Colonic mucosa (tissue), 4 donors: ENCODE data around the gene KCNJ4. TPM values are rescaled to one million over a fixed set of nuclear protein-coding genes. Genes with fewer than 3 reads are reported as not detected.

Source experiments
- DNase-seq: peaks from one replicate; pipeline ENCODE4 v3.0.0-alpha.2; 2020
- H3K27ac ChIP-seq: fragments of 200-600 bp; one replicate; pipeline ENCODE4 v1.8.0; 2021
- H3K27me3 ChIP-seq: fragments of 200-600 bp; one replicate; pipeline ENCODE4 v1.8.0; 2021
- H3K36me3 ChIP-seq: fragments of 200-600 bp; one replicate; pipeline ENCODE4 v1.8.0; 2021
- H3K4me1 ChIP-seq: fragments of 200-600 bp; one replicate; pipeline ENCODE4 v1.8.0; 2021; ENCODE audit warnings: mild to moderate bottlenecking
- H3K4me3 ChIP-seq: fragments of 200-600 bp; one replicate; pipeline ENCODE4 v1.8.0; 2021
- H3K9ac ChIP-seq, 2 donors: one replicate each; pipeline ENCODE4 v1.7.0; 2013; ENCODE audit warnings: control low read depth in 2 of 2, low read depth in 2 of 2, low read length in 2 of 2
- H3K9me3 ChIP-seq: fragments of 200-600 bp; one replicate; pipeline ENCODE4 v1.8.0; 2021
- intact Hi-C: fragments of 100-400 bp; cut with DNase I; formaldehyde crosslinking; loops from one replicate; pipeline ENCODE4 v1.14.1; 2022
- total RNA-seq, 2 donors: library from RNA; stranded (reverse); fragmentation: NEBNext Ultra II Directional in 1 of 2; extraction: Animal tissue kit (Norgen Biotek cat#: 25700) in 1 of 2; gene quantifications; one replicate each; pipeline ENCODE4 v1.2.1, GENCODE V29; 2021
- TF ChIP-seq, protein P1 (sequence below): fragments of 200-600 bp; IDR thresholded peaks from one replicate; pipeline ENCODE4 v1.8.0; 2022; ENCODE audit warnings: antibody characterized with exemption, mild to moderate bottlenecking
- donor health status: healthy.
- donor health status: DM: no; HTN: no; CAD: no.
- donor health status: DM: no; HTN: no; CAD: no.

The KCNJ4 gene
- not detected for total RNA-seq

- Histone ChIP-seq H3K36me3 (no peaks in the 10 kb centered on the region), H3K4me1 (no peaks in the 10 kb centered on the region), H3K4me3 (peak within 1 kb of the TSS; percentile 34), H3K9me3 (no peaks in the 10 kb centered on the region), H3K9ac (no peak within 1 kb of the TSS), H3K27ac (no peak within 1 kb of the TSS), H3K27me3 (peaks cover 71% of the 10 kb centered on the region)
- TF ChIP-seq, protein P1, sequence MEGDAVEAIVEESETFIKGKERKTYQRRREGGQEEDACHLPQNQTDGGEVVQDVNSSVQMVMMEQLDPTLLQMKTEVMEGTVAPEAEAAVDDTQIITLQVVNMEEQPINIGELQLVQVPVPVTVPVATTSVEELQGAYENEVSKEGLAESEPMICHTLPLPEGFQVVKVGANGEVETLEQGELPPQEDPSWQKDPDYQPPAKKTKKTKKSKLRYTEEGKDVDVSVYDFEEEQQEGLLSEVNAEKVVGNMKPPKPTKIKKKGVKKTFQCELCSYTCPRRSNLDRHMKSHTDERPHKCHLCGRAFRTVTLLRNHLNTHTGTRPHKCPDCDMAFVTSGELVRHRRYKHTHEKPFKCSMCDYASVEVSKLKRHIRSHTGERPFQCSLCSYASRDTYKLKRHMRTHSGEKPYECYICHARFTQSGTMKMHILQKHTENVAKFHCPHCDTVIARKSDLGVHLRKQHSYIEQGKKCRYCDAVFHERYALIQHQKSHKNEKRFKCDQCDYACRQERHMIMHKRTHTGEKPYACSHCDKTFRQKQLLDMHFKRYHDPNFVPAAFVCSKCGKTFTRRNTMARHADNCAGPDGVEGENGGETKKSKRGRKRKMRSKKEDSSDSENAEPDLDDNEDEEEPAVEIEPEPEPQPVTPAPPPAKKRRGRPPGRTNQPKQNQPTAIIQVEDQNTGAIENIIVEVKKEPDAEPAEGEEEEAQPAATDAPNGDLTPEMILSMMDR, result no peak
- no peak for DNase-seq
- intact Hi-C loops, result no loop called here
Measured at GRCh38 chr22:38455076-38455529, at the start of gene KCNJ4. Gene KCNJ4 (minus strand): TSS chr22:38455199. CDS start chr22:38428132, 27,067 bp downstream.

GRCh38 chr22:38503021-38503420, 48.0 kb upstream of the KCNJ4 start:
- Histone ChIP-seq H3K4me1 (peaks cover 9% of the 10 kb centered on the region), H3K27me3 (no peaks in the 10 kb centered on the region), H3K9ac (no peak overlapping the region), H3K36me3 (peaks cover 22% of the 10 kb centered on the region), H3K4me3 (no peak overlapping the region), H3K27ac (no peak overlapping the region), H3K9me3 (no peaks in the 10 kb centered on the region)
- intact Hi-C loops, result loop anchor here (10.0 kb wide), 1 partner anchor 108 kb away; no protein-coding TSS in a partner anchor
- no peak for DNase-seq
- TF ChIP-seq, protein P1, result no peak

DNA sequence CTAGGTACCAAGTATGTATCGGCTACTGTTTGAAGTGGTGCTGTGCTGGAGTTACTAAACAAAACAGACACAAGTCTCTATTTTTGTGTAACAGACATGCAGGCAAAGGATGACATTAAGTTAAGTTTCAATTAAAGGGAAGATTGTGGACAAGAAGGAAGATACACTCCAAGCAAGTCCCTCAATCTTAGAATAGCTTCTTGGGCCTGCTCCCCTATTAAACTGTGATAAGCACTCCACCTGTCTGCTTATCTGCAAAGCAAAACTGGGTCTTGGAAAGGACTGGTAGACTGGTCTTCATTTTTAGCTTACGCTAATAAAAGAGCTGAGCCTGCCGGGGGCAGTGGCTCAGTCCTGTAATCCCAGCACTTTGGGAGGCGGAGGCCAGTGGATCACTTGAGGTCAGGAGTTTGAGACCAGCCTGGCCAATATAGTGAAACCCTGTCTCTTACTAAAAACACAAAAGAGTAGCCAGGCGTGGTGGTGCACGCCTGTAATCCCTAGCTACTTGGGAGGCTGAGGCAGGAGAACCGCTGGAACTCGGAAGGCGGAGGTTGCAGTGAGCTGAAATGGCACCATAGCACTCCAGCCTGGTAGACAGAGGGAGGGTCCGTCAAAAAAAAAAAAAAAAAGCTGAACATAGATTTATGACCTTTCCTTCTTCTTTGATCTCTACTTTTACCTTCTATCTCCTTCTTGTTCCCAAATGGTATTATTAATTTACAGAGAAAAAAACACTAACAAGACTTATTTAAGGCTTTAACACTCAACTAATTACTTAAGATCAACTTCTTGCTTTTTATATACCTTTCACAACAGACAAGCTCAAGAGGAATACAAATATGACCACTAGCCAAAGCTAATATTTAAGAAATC, 47.0 kb upstream of the KCNJ4 start:
- H3K36me3 ChIP-seq, result peaks cover 27% of the 10 kb centered on the region
- H3K4me1 ChIP-seq, result peaks cover 9% of the 10 kb centered on the region
- no peak overlapping the region for H3K4me3 ChIP-seq
- intact Hi-C loops, result loop anchor here (10.0 kb wide), 1 partner anchor 107 kb away; no protein-coding TSS in a partner anchor
- no peaks in the 10 kb centered on the region for H3K9me3 ChIP-seq
- no peak overlapping the region for H3K9ac ChIP-seq
- H3K27ac ChIP-seq, result no peak overlapping the region
- TF ChIP-seq, protein P1, result no peak
- no peak for DNase-seq
- H3K27me3 ChIP-seq, result no peaks in the 10 kb centered on the region

DNA sequence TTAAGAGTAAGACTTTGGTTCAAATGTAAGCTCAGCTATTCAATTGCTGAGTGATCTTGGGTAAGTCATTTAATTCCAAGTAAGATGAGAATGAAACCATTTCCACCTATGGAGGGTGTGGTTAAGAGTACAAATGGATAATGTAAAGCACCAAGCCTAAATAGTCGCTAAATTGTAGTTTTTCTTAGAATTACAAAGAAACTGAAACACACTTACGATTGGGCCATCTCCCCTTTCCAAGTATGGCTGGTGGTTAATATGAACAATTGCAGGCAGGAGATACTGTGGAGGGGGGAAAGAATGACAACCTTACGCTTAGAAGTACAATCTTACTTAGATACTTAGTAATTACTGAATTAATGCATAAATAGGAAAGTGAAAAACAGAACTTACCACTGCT, 42.9 kb upstream of the KCNJ4 start:
- no peak overlapping the region for H3K9ac ChIP-seq
- no peaks in the 10 kb centered on the region for H3K27me3 ChIP-seq
- H3K36me3 ChIP-seq, result peaks cover 56% of the 10 kb centered on the region
- H3K27ac ChIP-seq, result no peak overlapping the region
- no peak overlapping the region for H3K4me3 ChIP-seq
- intact Hi-C loops, result no loop called here
- no peak for DNase-seq
- H3K9me3 ChIP-seq, result no peaks in the 10 kb centered on the region
- TF ChIP-seq, protein P1, result no peak
- H3K4me1 ChIP-seq, result peaks cover 2% of the 10 kb centered on the region

DNA sequence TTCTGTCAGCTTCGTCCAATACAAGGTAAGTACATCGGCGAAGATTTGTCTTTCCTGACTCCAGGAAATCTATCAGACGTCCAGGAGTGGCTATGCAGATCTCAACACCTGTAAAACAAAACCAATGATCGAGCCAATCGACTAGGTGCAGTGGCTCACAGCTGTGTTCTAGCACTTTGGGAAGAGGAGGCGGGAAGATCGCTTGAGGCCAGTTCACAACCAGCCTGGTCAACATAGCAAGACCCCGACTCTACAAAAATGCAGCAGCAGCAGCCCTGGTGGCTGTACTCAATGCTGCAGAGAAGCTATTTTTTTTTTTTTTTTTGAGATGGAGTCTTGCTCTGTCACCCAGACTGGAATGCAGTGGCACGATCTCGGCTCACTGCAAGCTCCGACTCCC, 39.9 kb upstream of the KCNJ4 start:
- no peaks in the 10 kb centered on the region for H3K4me1 ChIP-seq
- TF ChIP-seq, protein P1, result no peak
- H3K27ac ChIP-seq, result no peak overlapping the region
- no peaks in the 10 kb centered on the region for H3K27me3 ChIP-seq
- no peak overlapping the region for H3K4me3 ChIP-seq
- DNase-seq, result no peak
- H3K9me3 ChIP-seq, result no peaks in the 10 kb centered on the region
- H3K36me3 ChIP-seq, result peaks cover 75% of the 10 kb centered on the region
- H3K9ac ChIP-seq, result no peak overlapping the region
- intact Hi-C loops, result no loop called here
